Tongue (tissue), 2 donors: ENCODE measurements around the gene NECAB3. TPM values are rescaled to one million over a fixed set of nuclear protein-coding genes. Genes with fewer than 3 reads are reported as not detected.
A peak's percentile ranks its signal among the peaks of the same experiment; 100 is the strongest.

Source experiments
- DNase-seq: peaks from one replicate; pipeline ENCODE4 v3.0.0-alpha.2; 2015
- total RNA-seq: library from RNA; depleted of rRNA; stranded (reverse); fragments of >200 nt; gene quantifications from one replicate; pipeline ENCODE4 v1.2.3, GENCODE V29; 2014

Gene NECAB3
- total RNA-seq, 1 donor from 2014 or later = 46.5 TPM

DNA sequence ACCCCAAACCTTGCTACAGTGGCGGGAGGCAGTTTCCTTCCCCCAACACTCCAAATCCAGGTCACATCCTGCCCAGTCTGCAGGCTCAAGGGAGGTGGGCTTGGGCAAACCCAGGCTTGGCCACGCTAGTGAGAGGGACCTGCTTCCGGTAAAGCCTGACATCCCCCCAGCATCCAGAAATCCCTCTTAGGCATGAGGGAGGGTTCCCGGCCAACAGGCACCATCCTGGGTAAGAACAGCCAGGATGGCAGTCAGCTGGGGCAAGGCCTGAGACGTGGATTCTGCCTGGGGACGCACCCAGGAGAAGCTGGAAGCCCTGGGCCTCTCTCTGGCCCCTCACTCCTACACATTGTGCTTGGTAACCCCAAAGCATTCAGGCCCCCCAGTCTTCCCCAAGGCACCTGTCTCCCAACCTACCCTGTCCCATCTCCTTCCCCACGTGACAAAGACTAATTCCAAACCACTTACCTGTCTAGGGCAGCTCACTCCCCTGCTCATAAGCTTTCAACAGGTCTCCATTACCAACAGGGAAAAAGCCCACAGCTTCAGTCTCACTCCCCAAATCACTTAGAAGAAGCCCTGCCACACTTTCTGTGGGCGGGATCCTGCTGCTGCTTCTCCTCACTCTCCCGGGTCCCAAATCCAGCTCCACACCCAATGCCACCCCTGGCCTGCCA is 10.0 kb downstream of the NECAB3 start:
- no peak for DNase-seq

GRCh38 chr20:33663161-33664084 is 10.8 kb downstream of the NECAB3 start:
- DNase-seq = peak; percentile 88

DNA sequence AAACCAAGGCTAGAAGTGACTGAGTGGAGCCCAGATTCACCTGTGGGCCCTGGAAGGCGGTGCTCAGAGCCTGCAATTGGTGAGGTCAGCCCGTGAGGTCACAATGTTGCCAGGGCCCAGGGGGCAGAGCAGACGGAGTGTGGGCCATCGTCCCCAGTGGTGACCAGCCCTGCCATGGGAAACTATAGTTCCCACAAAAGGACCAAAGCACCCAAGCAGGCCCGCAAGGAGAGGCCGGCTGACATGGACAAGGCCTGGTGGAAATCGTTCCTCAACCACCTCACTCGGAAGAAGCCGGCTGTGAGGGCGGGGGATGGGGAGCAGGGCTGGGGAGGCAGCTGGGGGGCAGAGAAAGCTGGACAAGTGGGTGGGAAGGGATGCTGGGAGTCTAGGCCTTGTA is 12.1 kb downstream of the NECAB3 start, which contains the start of gene C20orf144:
TSS of gene C20orf144 (plus strand) at position 156 of the 400 bp plus-strand sequence. CDS start at position 175, 19 bp downstream.
- no peak for DNase-seq

DNA sequence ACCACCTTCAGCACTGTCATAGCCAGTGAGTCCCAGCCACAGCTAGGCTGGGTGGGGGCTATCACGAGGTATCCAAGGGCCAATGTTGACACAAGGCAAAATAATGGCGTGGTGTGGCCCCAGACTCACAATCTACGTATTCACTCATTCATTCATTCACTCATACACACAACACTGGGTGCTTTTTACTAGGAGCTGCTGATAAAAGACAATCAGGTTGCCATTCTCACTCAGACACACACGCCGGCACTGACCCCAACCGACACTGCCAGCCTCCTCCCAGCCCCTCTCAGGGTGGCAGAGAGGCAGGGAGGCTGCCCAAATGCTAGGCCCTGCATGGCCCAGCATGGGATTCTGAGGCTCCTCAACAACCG is 13.6 kb downstream of the NECAB3 start:
- DNase-seq = no peak

GRCh38 chr20:33660035-33660684 is 14.1 kb downstream of the NECAB3 start:
- no peak for DNase-seq

DNA sequence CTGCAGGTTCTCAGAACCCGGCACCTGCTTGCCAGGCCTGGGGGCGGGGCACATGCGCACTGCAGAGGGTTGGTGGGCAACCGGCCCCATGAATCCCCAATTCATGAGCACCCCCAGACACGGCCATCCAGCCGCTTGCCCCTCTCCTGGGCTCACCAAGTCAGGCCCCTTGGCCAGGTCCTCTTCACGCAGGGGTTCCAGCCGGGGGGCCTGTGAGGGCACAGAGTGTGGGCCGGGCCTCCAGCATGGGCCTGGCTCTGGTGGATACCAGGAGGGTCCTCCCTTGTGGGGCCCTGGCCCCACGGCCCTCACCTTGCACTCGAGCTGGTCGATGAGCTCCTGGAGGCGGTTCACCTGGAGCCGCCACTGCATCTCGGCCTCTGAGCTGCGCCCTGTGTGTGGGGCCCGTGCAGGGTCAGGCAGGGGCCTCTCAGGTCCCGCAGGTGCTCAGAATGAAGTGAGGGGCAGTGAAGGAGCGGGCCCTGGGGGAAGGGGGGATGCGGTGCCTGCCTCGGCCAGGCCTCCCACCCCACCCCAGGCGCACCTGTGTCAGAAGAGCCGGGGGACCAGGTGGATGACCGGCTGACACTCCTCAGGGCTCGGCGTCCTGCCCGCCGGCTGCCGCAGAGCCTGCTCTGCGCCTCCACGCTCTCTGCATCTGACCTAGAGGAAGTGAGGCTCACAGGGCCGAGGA is 14.7 kb downstream of the NECAB3 start:
- DNase-seq = no peak

DNA sequence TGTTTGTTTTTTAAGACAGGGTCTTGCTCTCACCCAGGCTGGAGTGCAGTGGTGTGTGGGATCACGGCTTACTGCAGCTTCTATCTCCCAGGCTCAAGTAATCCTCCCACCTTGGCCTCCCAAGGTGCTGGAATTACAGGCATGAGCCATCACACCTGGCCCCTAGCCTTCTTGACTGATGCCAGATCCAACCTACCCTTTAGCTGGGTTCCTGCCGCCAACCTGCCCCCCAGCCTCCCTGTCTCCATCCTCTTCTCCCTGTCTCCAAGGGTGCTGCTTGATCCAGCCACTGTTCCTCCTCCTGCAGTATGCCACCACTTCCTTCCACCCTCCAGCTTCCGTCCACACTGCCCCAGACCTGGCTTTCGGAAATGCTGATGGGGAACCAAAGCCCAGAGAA is 15.3 kb downstream of the NECAB3 start:
- no peak for DNase-seq

DNA sequence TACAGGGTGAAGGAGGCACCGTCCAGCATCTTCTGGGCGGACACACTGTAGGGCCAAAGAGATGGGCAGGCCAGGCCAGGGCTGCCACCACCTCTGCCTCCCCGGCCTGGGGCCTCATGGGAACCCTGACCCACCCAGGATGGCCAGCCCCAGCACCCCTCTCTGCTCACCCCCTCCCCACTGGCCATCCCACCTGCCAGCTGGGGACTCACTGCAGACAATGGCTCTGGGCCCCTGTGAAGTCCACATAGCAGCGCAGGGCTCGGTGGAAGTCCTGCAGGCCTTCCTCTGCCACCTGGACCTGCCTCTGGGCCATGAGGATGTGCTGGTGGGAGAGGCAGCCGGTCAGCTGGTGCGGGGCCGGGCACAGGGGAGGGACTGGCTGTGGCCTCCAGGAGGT is 15.7 kb downstream of the NECAB3 start:
- no peak for DNase-seq

GRCh38 chr20:33657704-33658095 is 16.5 kb downstream of the NECAB3 start:
- no peak for DNase-seq

- no peak for DNase-seq
These were observed 17.2 kb downstream of the NECAB3 start for GRCh38 chr20:33656783-33657703.

- no peak for DNase-seq
These were observed 18.0 kb downstream of the NECAB3 start for GRCh38 chr20:33656010-33656782.

DNA sequence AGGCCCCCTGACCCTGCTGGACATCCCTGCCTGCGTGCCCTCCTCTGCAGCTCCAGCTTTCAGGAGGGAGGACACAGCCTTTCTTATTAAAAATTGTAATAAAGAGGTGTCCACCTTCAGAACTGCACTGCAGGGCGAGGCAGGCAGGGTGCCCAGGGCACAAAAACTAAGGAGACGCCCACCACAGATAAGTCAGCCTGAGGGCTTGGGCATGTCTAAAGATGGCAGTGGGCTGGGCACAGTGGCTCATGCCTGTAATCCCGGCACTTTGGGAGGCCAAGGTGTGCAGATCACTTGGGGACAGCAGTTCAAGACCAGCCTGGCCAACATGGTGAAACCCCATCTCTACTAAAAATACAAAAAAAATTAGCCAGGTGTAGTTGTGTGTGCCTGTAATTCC is 19.1 kb downstream of the NECAB3 start:
- DNase-seq = no peak

DNA sequence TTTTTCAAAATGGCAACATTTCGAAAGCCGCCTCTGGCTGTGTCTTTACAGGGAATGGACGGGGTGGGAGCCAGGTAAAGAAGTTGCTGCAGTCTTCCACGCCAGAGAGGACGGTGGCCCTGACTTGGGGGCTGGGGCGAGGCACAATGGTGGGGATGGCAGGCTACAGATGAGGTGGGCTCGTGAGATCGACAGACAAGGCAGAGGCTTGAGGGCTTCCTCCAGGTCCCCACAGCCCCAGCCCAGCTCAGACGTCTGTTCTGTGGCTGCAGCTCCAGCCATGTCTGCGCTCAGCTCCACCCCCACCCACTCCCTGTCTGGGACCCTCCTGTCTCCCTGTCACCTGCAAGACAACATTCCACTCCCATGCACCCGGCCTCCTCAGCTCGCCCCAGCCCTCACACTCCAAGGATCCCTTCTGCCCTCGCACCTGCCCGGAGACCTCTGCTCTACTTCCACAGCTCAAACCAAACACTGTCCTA is 19.5 kb downstream of the NECAB3 start:
- no peak for DNase-seq

DNA sequence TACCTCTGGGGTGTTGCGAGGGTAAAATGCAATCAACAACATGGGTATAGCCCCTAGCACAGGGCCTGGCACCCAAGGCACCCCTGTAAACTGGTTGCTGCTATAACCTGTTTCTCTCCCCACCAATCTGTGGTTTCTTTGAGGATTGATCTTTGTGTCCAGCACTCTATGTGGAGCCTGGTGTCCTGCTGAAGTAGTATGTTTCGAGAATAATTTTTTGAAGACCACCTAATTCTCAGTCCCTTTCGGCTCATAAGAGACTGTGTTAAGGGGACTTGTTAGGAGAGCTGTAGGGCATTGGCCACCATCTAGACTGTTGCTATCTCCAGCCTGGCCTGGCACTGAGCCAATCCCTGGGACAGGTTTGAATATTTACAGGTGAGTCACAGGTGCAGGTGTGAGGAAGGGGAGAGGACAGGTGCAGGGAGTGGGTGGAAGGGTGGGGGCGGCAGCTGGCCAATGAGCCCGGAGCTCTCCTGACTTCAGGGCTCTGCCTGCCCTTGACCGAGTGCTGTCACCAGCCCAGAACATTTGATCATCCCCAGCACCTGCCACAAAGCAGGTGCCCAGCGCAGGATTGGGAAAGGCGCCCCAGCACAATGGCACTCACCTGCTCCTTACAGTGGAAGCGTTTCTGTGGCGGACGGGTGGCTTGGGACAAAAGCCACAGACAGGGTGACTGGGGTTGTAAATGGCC is 20.2 kb downstream of the NECAB3 start:
- no peak for DNase-seq

- peak; percentile 85 for DNase-seq
These were observed 20.9 kb downstream of the NECAB3 start for GRCh38 chr20:33653218-33653899.

GRCh38 chr20:33651562-33652048 is 22.6 kb downstream of the NECAB3 start:
- no peak for DNase-seq

- peak; percentile 57 for DNase-seq
These were observed 23.3 kb downstream of the NECAB3 start for GRCh38 chr20:33650753-33651561.
